GM19397 (cell line): ENCODE data around the gene CD244.
"Not testable (repeated sequence)": the region's sequence is repeated elsewhere in the genome, so short reads cannot be mapped to it uniquely, and the experiment has no call there.

ENCODE experiments used
- ATAC-seq: cut with Tn5 transposase; IDR thresholded peaks from one replicate; pipeline ENCODE4 v1.9.1; 2021; ENCODE audit warnings: mild to moderate bottlenecking, moderate library complexity; ENCODE audit not compliant: unreplicated experiment

The CD244 gene

GRCh38 chr1:160862203-160863060 lies at the start of gene CD244:
Gene CD244, minus strand, starts transcription at chr1:160862887. Its CDS starts 210 bp downstream, at chr1:160862677.
- ATAC-seq: peak; percentile 71

GRCh38 chr1:160911925-160912324 lies 49.2 kb upstream of the CD244 start:
- ATAC-seq: no peak

- no peak for ATAC-seq
Measured at GRCh38 chr1:160911441-160911840, 48.8 kb upstream of the CD244 start.

- ATAC-seq: no peak
Measured at GRCh38 chr1:160910170-160910750, 47.6 kb upstream of the CD244 start.

- ATAC-seq: no peak
Measured at GRCh38 chr1:160907976-160908375, 45.3 kb upstream of the CD244 start.

GRCh38 chr1:160905617-160905989 lies 42.9 kb upstream of the CD244 start:
- ATAC-seq: no peak

- no peak for ATAC-seq
Measured at GRCh38 chr1:160904783-160905616, 42.3 kb upstream of the CD244 start.

GRCh38 chr1:160902251-160902650 lies 39.6 kb upstream of the CD244 start:
- not testable (repeated sequence) for ATAC-seq

GRCh38 chr1:160901768-160902167 lies 39.1 kb upstream of the CD244 start:
- ATAC-seq: no peak

- ATAC-seq: not testable (repeated sequence)
Measured at GRCh38 chr1:160900683-160901082, 38.0 kb upstream of the CD244 start.

GRCh38 chr1:160894368-160895135 lies 31.9 kb upstream of the CD244 start:
- not testable (repeated sequence) for ATAC-seq

GRCh38 chr1:160891474-160891873 lies 28.8 kb upstream of the CD244 start:
- no peak for ATAC-seq

GRCh38 chr1:160888926-160889325 lies 26.2 kb upstream of the CD244 start:
- ATAC-seq: no peak

- no peak for ATAC-seq
Measured at GRCh38 chr1:160887071-160887470, 24.4 kb upstream of the CD244 start.

- ATAC-seq: no peak
Measured at GRCh38 chr1:160885042-160885441, 22.4 kb upstream of the CD244 start, which contains the start of gene ITLN1. Gene ITLN1, minus strand, starts transcription at chr1:160885180. Its CDS starts 303 bp downstream, at chr1:160884877.

- ATAC-seq: no peak
Measured at GRCh38 chr1:160884579-160884978, 21.9 kb upstream of the CD244 start.

GRCh38 chr1:160883581-160884513 lies 21.2 kb upstream of the CD244 start:
- ATAC-seq: no peak

- no peak for ATAC-seq
Measured at GRCh38 chr1:160882582-160882981, 19.9 kb upstream of the CD244 start.

GRCh38 chr1:160881264-160881663 lies 18.6 kb upstream of the CD244 start:
- not testable (repeated sequence) for ATAC-seq
